SK-N-SH treated with all-trans-retinoic acid at 6 μM for 48 hours (cell line): ENCODE results near the gene TPO.

Experiments used
- ARNTL ChIP-seq: fragments of 450-650 bp; formaldehyde crosslinking; IDR thresholded peaks from 2 replicates; pipeline ENCODE4 v1.5.0; 2020; ENCODE audit warnings: low read depth, mild to moderate bottlenecking, moderate library complexity, borderline replicate concordance
- BACH2 ChIP-seq: fragments of 250-450 bp; sonication (Bioruptor Pico); IDR thresholded peaks from 2 replicates; pipeline ENCODE4 v1.9.0; 2021; ENCODE audit warnings: mild to moderate bottlenecking, borderline replicate concordance
- PATZ1 ChIP-seq: fragments of 250-450 bp; sonication (Bioruptor Pico); IDR thresholded peaks from 2 replicates; pipeline ENCODE4 v1.8.0; 2020; ENCODE audit warnings: mild to moderate bottlenecking, moderate library complexity, borderline replicate concordance
- ZFP3 ChIP-seq: fragments of 250-450 bp; sonication (Bioruptor Pico); IDR thresholded peaks from 2 replicates; pipeline ENCODE4 v1.5.0; 2020; ENCODE audit warnings: mild to moderate bottlenecking, moderate library complexity
- ZNF565 ChIP-seq: fragments of 450-650 bp; formaldehyde crosslinking; conservative IDR thresholded peaks from 2 replicates; pipeline ENCODE4 v1.5.0; 2020; ENCODE audit warnings: low read depth, mild to moderate bottlenecking, moderate library complexity

DNA sequence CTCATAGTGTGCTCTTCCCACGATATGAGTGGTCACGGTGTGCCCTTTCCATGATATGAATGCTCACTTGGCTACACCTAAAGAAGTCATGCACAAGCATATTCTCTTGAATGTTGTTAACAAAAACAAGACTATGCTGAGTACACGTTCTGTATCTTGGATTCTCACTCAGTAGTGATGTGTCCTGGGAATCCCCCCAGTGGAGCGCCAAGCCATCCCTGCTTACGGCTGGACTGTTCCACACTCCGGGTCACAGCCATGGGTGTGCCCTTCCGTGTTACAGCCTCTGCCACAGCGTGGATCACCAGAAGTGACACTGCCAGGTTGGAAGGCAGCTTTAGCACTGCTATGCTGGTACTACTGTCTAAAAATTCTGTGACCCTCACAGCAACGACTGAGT, 59.1 kb downstream of the TPO start:
- TF ChIP-seq PATZ1 (CRISPR knock-in tag), result no peak
- no peak for TF ChIP-seq ZFP3 (CRISPR knock-in tag)
- no peak for TF ChIP-seq BACH2 (CRISPR knock-in tag)
- no peak for TF ChIP-seq ARNTL (CRISPR knock-in tag)
- TF ChIP-seq ZNF565 (CRISPR knock-in tag), result no peak
